Measurements from ENCODE around the gene MRC2.
"Not testable (repeated sequence)": the region's sequence is repeated elsewhere in the genome, so short reads cannot be mapped to it uniquely, and the experiment has no call there.

Gene MRC2

DNA sequence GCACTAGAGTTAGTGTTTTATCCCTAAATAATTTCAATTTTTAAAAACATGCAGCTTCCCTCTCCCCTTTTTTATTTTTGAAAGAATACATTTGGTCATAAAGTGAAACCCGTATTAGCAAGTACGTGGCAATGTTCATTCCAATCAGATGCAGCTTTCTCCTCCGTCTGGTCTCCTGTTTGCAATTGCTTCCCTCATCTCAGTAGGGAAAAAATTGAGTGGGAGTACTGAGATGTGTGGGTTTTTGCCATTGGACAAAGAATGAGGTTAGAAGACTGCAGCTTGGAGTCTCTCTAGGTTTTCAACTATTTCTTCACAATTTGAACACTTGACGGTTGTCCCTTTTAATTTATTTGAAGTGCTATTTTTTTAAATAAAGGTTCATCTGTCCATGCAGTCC, 14.4 kb upstream of the MRC2 start:
- not testable (repeated sequence) for DNase-seq

DNA sequence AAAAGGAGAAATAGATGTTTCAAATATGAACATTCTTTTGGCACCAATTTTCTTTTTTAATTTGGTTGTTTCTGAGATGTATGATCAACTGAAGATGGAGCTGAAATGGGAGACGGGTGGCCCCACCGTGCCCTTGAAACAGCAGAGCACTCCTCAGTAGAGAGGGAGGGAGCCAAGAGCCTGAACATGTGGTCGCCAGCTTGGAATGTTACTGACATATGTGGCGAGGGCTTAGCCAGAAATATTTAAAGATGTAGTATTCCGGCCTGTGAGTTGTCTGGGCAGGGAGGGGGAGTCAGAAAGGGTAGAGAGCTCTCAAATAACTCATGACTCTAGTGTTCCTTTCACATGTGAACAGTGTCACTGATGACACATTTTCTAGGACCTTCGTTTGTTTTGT, 13.3 kb upstream of the MRC2 start:
- DNase-seq = no peak

DNA sequence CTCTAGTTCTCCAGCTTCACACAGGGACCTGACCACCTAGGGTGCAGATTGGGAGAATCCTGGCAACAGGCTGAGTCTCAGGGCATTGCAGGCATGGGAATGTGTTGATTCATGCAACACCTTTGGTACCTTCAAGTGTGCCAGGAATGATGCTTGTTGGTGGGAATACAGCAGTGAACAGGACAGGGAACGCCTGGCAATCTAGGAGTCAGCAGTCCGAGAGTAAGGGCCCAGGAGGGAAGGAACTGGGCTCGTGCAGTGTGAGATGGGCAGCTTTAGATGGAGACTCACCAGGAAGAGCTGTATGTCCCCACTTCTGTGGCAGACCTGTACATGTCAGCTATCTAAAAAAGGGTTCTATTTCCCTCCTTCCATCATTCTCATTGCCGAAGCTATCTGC, 12.0 kb upstream of the MRC2 start:
- no peak for DNase-seq

GRCh38 chr17:62616993-62617893, 10.2 kb upstream of the MRC2 start:
- no peak for DNase-seq

DNA sequence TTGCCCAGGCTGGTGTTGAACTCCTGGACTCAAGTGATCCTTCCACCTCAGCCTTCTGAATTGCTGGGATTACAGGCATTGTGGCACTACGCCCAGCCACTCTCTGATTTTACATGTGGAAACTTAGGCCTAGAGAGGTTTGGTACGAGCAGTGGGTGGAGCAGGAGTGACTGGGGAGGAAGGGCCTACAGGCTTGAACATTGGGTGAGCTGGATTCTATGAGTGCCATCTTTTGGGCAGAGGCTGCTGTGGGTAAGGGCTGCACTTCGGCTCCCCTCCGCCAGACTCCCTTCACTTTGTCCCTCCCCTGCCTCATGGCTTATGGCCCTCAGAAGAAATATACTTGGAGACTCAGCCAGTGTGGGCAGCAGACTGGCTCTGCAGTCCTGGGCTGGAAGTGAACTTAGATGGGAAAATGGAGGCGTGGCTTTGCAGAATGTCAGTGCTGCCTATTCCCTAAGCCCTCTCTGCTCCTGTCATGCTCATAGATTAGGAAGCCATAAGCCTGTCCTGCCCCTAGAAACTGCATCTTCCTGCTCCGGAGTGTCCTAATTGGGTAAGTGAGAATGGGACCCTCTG, 9.5 kb upstream of the MRC2 start:
- DNase-seq = no peak

DNA sequence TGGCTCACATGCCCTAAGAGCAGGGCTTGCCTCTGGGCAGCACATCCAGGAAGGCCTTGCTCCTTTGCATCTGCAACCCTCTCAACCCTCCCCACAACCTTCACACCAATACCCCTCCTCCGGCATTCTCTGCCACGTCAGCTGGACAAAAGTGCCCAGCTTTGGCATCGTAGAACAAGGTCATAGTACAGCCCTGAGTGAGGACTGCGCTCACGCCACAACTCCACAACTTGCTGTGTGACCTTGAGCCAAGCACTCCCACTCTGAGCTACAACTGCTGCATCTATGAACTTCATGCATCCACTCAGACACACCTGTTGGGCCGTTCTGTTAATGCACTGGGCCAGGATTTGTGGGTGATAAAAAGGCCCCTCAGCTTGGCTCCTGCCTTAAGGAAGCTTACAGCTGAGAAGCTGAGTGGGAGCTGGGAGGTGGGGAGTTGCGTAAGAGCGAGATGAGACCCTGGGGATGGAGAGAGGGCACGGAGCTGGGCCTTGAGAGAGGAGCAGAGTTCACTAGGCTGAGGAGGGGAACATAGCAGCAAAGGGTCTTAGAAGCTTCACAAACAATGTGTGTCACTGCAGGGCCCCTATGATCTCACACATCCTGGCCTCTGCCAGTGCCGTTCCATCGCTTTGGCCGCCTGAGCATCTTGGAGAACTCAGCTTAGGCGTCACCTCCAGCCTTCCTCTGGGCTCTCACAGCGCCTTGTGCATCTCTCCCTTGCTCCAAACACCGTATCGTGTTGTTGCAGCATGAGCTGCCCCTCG, 8.6 kb upstream of the MRC2 start:
- DNase-seq = no peak

- DNase-seq = no peak
Measured at GRCh38 chr17:62619417-62620155, 7.9 kb upstream of the MRC2 start.

- DNase-seq = no peak
Measured at GRCh38 chr17:62621223-62621622, 6.2 kb upstream of the MRC2 start.

DNA sequence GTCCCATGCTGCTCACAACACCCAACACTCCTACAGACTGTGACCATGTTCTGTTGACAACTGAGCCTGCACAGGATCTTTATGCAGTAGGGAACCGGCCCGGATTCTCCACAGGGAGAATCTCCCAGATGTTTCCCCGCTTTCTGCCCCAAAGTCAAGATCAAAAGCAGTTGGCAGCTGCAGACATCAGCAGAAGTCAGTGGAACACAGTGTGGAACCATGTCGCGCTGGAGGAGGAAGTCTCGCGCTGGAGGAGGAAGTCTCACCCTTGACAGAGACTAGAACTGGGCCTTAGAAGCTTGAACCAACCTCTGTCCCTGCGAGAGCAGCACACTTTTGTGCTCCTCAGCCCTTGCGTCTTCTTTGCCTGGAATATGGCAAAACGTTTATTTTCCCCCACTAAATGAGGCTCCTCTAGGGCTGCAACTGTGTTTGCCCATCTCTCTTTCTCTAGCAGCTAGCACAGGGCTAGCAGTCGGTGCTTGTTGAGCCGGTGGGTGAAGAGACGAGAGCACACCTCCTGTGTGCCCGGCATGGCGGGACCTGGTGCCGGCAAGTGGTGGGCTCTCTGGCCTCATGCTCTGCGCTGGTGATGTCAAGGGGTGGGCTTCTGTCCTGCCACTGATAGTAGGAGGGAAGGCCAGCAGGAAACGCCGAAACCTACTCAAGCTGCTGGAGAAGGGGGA, 2.1 kb upstream of the MRC2 start:
- DNase-seq = no peak

DNA sequence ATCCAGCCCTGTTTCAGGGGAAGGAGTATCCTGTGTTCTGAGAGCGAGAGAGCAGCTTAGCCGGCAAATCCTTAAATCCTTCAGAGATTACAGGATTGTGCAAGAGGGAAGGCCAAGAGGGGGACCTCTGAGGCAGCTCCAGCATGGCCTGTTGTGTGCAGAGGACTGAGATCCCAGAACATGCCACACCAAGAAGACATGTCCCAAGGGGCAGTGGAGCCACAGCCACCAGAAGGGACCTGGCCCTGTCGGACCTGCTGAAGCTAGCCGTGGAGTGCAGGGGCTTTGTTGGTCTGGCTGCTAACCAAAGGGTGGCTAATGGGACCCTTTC, 1.6 kb upstream of the MRC2 start:
- no peak for DNase-seq

DNA sequence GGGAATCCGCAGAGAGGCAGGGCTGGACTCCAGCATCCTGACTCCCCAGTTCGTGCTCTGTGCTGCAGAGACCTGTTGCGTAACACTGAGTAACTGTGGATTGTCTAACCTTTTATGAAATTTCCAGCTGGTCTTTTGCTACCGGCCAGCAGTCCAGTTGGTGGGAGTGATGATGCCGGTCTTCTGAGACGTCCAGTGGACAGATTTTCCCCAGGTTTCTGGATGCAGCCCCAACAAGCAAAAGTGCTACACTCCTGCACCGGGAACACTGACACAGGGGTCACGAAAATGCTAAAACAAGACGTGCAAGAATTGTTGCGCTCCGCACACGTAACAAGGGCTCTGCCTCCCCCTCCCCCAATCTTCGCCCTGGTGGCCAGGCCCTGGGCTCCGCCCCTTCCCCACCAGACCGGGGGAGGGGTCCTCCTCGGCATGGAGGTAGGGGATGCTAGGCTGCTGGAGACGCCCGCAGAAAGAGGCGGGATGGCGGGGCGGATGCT, 701 bp upstream of the MRC2 start:
- DNase-seq = no peak

DNA sequence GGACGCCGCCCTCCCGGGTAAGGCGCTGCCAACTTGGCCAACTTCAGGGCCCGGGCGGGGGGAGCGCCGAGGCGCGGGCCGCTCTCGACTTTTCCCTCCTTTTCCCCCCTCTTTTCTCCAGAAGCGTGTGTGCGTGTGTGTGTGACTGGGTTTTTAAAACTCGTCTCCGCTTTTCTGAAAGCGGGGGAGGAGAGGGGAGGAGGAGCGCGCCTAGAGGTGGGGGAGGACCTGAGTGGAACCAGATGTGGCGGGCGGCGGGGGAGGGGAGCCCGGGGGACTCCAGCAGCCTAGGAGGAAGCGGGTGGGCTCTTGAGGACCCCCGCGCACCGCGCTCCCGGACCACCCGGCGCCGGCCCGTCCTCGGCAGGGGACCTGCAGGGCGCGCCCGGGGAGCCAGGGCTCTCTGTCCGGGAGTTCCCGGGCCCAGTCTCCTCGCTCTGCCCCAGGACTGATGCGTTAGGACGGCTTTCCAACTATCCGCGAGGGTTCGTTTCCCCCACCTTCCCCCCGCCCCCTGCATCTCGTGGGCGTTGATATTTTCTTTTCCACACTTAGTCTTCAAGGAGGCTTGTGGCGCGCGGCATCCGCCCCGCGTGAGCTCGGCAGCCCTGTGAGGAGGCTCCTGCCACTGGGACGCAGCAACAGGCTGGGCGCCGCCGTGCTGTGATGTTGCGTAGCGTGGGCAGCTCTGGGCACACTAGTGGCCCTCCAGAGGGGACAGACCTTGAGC, 599 bp downstream of the MRC2 start:
- no peak for DNase-seq

GRCh38 chr17:62628831-62629555, 1.5 kb downstream of the MRC2 start:
- DNase-seq = no peak

GRCh38 chr17:62629556-62630364, 2.3 kb downstream of the MRC2 start:
- no peak for DNase-seq

GRCh38 chr17:62630365-62631085, 3.1 kb downstream of the MRC2 start:
- no peak for DNase-seq

DNA sequence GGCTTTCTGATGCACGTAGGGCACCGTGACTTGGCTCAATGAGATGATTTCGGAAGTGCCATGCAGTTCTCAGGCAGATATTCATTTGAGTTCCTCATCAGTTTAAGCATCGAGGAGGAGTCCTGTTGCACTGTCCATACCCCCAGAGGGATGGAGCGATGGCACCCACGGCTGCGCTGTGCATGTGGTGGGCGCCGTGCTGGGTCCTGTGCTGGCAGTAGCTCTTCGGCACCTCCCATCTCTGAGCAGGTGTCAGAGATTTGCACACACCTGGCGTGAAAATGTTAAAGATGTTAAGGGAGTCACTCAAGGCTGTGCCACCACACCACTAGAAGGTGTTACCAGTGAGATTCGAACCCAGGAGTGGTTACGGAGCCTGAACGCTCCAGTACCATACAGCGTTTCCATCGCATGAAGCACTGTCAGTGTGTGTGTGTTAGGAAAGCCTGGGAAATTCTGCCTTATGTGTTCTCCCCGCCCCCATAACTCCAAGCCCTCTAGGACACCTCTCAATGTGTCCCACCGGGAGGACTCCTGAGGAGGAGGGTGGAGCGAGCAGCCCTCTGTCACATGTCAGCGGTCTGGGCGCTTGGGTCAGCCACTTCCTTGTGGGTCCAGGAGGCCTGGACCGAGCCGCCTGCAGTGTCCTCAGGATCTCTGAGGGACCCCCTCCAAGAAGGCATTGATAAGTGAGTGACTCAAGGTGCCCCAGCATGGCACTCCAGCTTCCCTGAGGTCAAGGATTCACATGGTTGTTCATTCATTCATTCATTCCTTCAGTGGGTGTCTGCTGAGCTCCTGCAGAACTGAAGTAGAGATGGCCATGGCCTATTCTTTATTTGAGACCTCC, 3.8 kb downstream of the MRC2 start:
- no peak for DNase-seq

DNA sequence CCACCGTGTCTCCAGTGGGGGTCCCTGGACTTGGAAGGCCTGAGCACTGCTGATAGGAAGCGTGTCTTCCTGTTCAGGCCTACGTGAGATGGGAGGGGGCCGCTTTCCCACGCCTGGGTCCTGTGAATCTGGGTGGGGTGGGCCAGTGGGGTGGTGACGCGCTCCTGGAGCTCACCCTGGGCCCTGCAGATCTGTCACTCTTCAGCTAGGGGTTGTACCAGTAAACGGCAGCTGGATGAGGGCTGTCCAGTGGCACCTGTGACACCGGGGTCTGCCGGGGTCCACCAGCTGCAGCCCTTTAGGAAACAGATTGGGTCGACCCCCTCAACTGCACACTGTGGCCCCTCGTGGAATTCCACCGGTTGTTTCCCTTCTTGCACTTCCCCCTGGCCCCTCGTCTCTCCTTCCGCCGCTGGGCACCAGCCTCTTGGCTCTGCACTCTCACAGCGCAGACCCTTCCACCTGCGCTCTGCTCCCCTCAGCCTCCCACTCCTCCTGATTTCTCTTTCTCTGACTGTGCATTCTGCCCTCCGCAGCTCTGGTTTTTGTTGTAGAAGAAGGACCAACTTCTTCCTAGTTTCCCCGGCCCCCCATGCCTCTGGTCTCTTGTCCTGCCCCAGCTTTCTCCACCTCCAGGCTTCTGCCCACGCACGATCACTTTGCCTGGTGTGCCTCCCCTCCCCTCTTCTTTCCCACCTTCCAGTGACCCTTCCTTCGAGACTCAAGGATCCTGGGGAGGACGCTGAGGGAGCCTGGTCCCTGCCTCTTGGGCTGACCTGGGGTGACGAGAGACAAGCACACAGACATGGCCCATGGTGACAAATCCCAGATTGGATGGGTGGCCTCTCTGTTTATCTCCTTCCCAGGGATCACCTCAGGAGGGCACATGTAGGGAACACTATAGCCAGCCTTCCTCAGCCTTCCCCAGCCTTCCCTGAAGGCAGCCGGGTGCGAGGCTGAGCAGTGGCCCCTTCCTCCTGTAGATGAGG, 4.8 kb downstream of the MRC2 start:
- DNase-seq = no peak
